Prostate gland (tissue), 2 donors: ENCODE measurements around the gene GEMIN7. TPM values are rescaled to one million over a fixed set of nuclear protein-coding genes. Genes with fewer than 3 reads are reported as not detected.
"Not testable (repeated sequence)": the region's sequence is repeated elsewhere in the genome, so short reads cannot be mapped to it uniquely, and the experiment has no call there.

ENCODE experiments used
- DNase-seq: peaks from one replicate; pipeline ENCODE4 v3.0.0-alpha.2; 2019; ENCODE audit warnings: low spot score
- H3K27ac ChIP-seq, 2 donors: fragments of 200-600 bp; sonication (generic); 2 replicates each; pipeline ENCODE4 v1.5.1; 2017 to 2019
- H3K27me3 ChIP-seq: fragments of 200-600 bp; sonication (generic); replicated peaks from 2 replicates; pipeline ENCODE4 v1.5.1; 2019; ENCODE audit not compliant: insufficient read depth
- H3K36me3 ChIP-seq, 2 donors: fragments of 200-600 bp; sonication (generic); 1 replicate in 1 of 2; 2 replicates in 1 of 2; pipeline versions ENCODE4 v1.5.1 to v1.8.1; 2017 to 2019
- H3K4me1 ChIP-seq: fragments of 200-600 bp; sonication (generic); replicated peaks from 2 replicates; pipeline ENCODE4 v1.5.1; 2019
- H3K4me3 ChIP-seq, 2 donors: fragments of 200-600 bp; sonication (generic); 2 replicates each; pipeline ENCODE4 v1.5.1; 2017 to 2019
- H3K9me3 ChIP-seq: fragments of 200-600 bp; sonication (generic); 2 replicates; pipeline ENCODE4 v1.5.1; 2017
- POLR2A ChIP-seq: fragments of 450-650 bp; IDR thresholded peaks from one replicate; pipeline ENCODE4 v1.6.1; 2016; ENCODE audit warnings: antibody characterized with exemption, mild to moderate bottlenecking
- POLR2AphosphoS5 ChIP-seq: sonication (generic); formaldehyde crosslinking; IDR thresholded peaks from one replicate; pipeline ENCODE4 v1.6.1; 2017; ENCODE audit warnings: antibody characterized with exemption
- WGBS: methylation state at CpG from one replicate; pipeline ENCODE4 v1.1.5; 2018; 5-methylcytosine and 5-hydroxymethylcytosine counted together
- intact Hi-C: fragments of 100-400 bp; cut with DNase I; formaldehyde crosslinking; loops from one replicate; pipeline ENCODE4 v1.14.2; 2022
- total RNA-seq, 2 donors: library from RNA; depleted of rRNA; stranded (reverse); fragments of >200 nt; gene quantifications; one replicate each; pipeline ENCODE4 v1.1.0, GENCODE V29; 2016
- TF ChIP-seq, protein P1 (sequence below), 4 experiments: fragments of 200-600 bp in 2 of 4; fragments of 450-650 bp in 2 of 4; sonication (generic) in 2 of 4; IDR thresholded peaks; 1 replicate in 3 of 4; 2 replicates in 1 of 4; pipeline ENCODE4 v1.5.1; 2016 to 2019; ENCODE audit warnings: antibody characterized with exemption in 4 of 4, mild to moderate bottlenecking in 2 of 4, moderate library complexity in 2 of 4

Gene GEMIN7
- total RNA-seq, 2 donors from 2014 or later = 13.9 to 41.0 TPM

DNA sequence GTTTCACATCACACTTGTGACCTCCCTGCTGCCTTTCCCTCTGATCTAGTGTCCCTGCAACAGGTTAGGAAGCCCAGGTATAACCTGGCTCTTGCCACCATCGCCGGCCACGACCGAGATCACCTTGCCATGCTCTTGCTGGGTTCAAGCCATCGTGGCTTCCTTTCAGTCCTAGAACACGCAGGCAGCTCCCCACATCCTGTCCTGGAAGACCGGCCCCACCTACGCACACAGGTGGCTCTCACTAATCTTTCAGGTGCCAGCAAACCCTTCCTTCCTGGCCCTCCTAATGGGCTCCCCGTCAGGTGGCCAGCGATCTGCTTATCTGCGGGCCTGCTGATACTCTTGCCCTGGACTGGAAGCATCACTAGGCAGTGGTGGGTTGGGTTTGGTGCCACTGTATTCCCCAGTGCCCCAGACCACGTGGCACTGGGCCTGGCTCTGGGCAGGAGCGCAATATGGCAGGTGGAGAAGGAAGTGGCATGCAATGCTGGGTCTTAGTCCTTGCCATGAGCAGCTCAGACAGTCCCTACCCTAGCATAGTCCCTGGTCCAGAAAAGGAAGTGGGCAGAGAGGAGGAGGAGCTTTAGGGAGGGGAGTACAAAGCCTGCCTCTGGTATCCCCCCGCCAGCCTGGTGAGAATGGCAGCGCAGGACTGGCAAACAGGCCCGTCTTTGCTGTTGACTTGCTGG lies 25.7 kb downstream of the GEMIN7 start:
- 85% methylated on average over 16 of the region's 16 CpGs for whole genome bisulfite sequencing
- H3K4me1 ChIP-seq = peaks cover 3% of the 10 kb centered on the region

DNA sequence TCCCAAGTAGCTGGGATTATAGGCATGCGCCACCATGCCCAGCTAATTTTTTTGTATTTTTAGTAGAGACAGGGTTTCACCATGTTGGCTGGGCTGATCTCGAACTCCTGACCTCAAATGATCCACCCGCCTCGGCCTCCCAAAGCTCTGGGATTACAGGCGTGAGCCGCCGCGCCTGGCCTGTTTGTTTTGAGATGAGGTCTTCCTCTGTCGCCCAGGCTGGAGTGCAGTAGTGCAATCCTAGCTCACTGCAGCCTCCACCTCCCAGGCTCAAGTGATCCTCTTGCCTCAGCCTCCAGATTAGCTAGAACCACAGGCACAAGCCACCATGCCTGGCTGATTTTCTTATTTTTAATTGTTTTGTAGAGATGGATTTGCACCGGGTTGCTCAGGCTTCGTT lies 27.3 kb downstream of the GEMIN7 start:
- not testable (repeated sequence) for H3K4me3 ChIP-seq, H3K27ac ChIP-seq
- 97% methylated on average over 11 of the region's 11 CpGs for WGBS

More for the DNA sequence above, 25.7 kb downstream of the GEMIN7 start:
- DNase-seq = no peak
- intact Hi-C loops = no loop called here
- Histone ChIP-seq H3K36me3 (no peaks in the 10 kb centered on the region), H3K27ac (no peak overlapping the region), H3K9me3 (no peaks in the 10 kb centered on the region), H3K27me3 (no peaks in the 10 kb centered on the region), H3K4me3 (no peak overlapping the region)
- TF ChIP-seq POLR2A (no peak), POLR2AphosphoS5 (no peak)
- TF ChIP-seq, protein P1, sequence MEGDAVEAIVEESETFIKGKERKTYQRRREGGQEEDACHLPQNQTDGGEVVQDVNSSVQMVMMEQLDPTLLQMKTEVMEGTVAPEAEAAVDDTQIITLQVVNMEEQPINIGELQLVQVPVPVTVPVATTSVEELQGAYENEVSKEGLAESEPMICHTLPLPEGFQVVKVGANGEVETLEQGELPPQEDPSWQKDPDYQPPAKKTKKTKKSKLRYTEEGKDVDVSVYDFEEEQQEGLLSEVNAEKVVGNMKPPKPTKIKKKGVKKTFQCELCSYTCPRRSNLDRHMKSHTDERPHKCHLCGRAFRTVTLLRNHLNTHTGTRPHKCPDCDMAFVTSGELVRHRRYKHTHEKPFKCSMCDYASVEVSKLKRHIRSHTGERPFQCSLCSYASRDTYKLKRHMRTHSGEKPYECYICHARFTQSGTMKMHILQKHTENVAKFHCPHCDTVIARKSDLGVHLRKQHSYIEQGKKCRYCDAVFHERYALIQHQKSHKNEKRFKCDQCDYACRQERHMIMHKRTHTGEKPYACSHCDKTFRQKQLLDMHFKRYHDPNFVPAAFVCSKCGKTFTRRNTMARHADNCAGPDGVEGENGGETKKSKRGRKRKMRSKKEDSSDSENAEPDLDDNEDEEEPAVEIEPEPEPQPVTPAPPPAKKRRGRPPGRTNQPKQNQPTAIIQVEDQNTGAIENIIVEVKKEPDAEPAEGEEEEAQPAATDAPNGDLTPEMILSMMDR (IDR thresholded peaks at IDR 0.05) = no peak

DNA sequence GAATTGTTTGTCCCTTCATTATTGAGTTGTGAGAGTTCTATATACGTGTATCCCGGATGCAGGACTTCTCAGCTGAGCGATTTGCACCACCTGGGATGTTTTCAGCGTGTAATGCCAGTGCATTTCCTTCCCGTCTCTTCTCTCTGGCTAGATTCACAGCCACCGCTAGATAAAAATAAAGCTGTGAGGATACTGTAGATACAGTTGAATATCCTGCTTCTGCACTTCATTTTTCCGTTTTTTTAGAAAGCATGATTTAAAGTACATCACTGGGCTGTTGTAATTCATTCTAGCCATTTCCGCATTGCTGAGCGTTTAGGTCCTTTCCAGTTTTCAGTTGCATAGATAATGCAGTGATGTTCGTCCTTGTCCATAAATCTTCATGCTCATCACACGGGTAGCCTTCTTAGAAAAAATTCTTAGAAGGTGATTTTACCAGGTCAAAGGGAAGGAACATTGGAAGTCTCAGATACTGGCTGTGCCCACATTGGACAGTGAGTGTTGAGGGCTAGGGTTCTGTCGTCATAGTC lies 28.6 kb downstream of the GEMIN7 start:
- H3K4me1 ChIP-seq = no peaks in the 10 kb centered on the region
- WGBS = 78% methylated on average over 12 of the region's 12 CpGs
- H3K4me3 ChIP-seq = no peak overlapping the region
- no peaks in the 10 kb centered on the region for H3K36me3 ChIP-seq
- no peaks in the 10 kb centered on the region for H3K27me3 ChIP-seq
- no peaks in the 10 kb centered on the region for H3K9me3 ChIP-seq
- intact Hi-C loops = no loop called here
- no peak for DNase-seq
- TF ChIP-seq, protein P1 (IDR thresholded peaks at IDR 0.05) = no peak
- no peak for TF ChIP-seq POLR2AphosphoS5
- TF ChIP-seq POLR2A = no peak
- no peak overlapping the region for H3K27ac ChIP-seq

More for the DNA sequence above, 27.3 kb downstream of the GEMIN7 start:
- H3K9me3 ChIP-seq, H3K36me3 ChIP-seq, DNase-seq, H3K27me3 ChIP-seq, H3K4me1 ChIP-seq, intact Hi-C loops: not testable (repeated sequence)

DNA sequence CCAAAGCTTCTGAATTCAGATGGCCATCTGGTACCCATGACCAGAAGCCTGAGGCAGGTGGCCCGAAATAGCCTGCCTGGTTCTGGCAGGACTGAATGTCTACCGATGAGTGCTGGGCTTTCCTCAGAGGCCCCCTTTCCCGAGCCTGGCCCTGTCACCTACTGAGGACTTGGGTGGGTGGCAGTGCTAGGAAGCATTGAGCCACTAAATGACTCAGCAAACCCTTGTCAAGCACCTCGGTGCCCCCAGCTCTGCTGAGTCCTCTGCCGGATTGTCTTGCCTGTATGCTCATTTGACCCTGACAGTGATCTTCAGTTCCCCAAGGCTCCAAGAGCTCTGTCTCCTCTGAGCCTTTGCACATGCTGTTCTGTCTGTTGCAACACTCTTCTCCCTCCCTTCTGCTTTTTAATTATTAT lies 31.8 kb downstream of the GEMIN7 start:
- TF ChIP-seq POLR2AphosphoS5 (no peak), POLR2A (no peak)
- TF ChIP-seq, protein P1 (IDR thresholded peaks at IDR 0.05) = no peak
- Histone ChIP-seq H3K27ac (no peak overlapping the region), H3K4me1 (no peaks in the 10 kb centered on the region), H3K27me3 (no peaks in the 10 kb centered on the region), H3K36me3 (no peaks in the 10 kb centered on the region), H3K9me3 (no peaks in the 10 kb centered on the region), H3K4me3 (no peak overlapping the region)
- 81% methylated on average over 5 of the region's 5 CpGs for WGBS
- intact Hi-C loops = no loop called here
- no peak for DNase-seq

DNA sequence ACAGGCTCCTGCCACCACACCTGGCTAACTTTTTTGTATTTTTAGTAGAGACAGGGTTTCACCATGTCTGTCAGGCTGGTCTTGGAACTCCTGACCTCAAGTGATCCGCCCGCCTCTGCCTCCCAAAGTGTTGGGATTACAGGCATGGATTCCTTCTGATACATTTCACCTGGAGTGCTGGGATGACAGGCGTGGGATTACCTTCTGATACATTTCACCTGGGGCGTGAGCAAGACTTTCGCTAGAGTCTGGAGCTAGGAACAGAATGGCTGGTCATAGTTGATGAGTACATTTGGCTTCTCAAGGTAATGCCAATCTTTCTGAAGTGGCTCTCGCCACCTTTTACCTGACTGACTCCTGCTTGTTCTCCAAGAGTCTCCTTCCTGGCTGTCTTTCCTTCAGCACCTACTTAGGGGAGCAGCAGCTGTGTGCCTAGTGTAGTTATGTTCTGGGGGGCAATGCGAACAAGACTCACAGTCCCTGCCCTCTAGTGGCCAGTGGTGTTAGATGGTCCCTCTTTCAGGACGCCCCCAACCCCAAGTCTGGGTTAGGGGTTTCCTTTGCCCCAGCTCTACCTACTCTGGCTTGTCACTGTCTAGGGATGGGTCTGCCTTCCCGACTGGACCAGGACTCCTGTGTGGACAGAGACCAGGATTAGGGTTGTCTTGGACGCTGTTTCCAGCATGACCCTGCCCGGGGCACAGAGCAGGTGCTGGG lies 33.2 kb downstream of the GEMIN7 start:
- H3K4me1 ChIP-seq = no peaks in the 10 kb centered on the region
- H3K27me3 ChIP-seq = no peaks in the 10 kb centered on the region
- 93% methylated on average over 11 of the region's 11 CpGs for WGBS
- intact Hi-C loops = no loop called here
- no peak overlapping the region for H3K27ac ChIP-seq
- TF ChIP-seq POLR2A (no peak), POLR2AphosphoS5 (no peak)
- TF ChIP-seq, protein P1 (IDR thresholded peaks at IDR 0.05) = no peak
- DNase-seq = no peak
- no peaks in the 10 kb centered on the region for H3K9me3 ChIP-seq
- no peaks in the 10 kb centered on the region for H3K36me3 ChIP-seq
- H3K4me3 ChIP-seq = no peak overlapping the region
